HepG2 (cell line): ENCODE results near the gene SLC12A5. TPM values are rescaled to one million over a fixed set of nuclear protein-coding genes. Genes with fewer than 3 reads are reported as not detected.
A peak's percentile ranks its signal among the peaks of the same experiment; 100 is the strongest.

ENCODE experiments used
- AHR ChIP-seq: IDR thresholded peaks from 2 replicates; pipeline ENCODE4 v1.6.1; 2018; ENCODE audit warnings: missing genetic modification reagents, missing compliant biosample characterization
- ATF7 ChIP-seq, 2 experiments: fragments of 450-650 bp in 1 of 2; sonication (generic) in 1 of 2; formaldehyde crosslinking in 1 of 2; IDR thresholded peaks; 2 replicates each; pipeline versions ENCODE4 v1.4.0 to v1.6.1; 2016 to 2020; ENCODE audit warnings: antibody characterized with exemption in 1 of 2, mild to moderate bottlenecking in 1 of 2, missing genetic modification reagents in 1 of 2
- BRD4 ChIP-seq: sonication (generic); formaldehyde crosslinking; IDR thresholded peaks from 2 replicates; pipeline ENCODE4 v1.4.0; 2020; ENCODE audit warnings: missing genetic modification reagents
- CEBPG ChIP-seq: IDR thresholded peaks from 2 replicates; pipeline ENCODE4 v1.6.1; 2016
- FOXJ3 ChIP-seq: sonication (generic); formaldehyde crosslinking; IDR thresholded peaks from 2 replicates; pipeline ENCODE4 v1.4.0; 2020; ENCODE audit warnings: missing genetic modification reagents, mild to moderate bottlenecking, borderline replicate concordance
- GATAD2A ChIP-seq: IDR thresholded peaks from 2 replicates; pipeline ENCODE4 v1.6.1; 2016
- GTF3A ChIP-seq: sonication (generic); formaldehyde crosslinking; conservative IDR thresholded peaks from 2 replicates; pipeline ENCODE4 v1.4.0; 2020; ENCODE audit warnings: mild to moderate bottlenecking, missing genetic modification reagents
- HOMEZ ChIP-seq: IDR thresholded peaks from 2 replicates; pipeline ENCODE4 v1.6.1; 2016; ENCODE audit warnings: low read depth
- IRF9 ChIP-seq: sonication (generic); formaldehyde crosslinking; IDR thresholded peaks from 2 replicates; pipeline ENCODE4 v1.8.0; 2022; ENCODE audit warnings: missing genetic modification reagents, mild to moderate bottlenecking, borderline replicate concordance
- KDM3A ChIP-seq: IDR thresholded peaks from 2 replicates; pipeline ENCODE4 v1.6.1; 2018; ENCODE audit warnings: low read depth, missing compliant biosample characterization
- NFE2L2 ChIP-seq: fragments of 150-350 bp; IDR thresholded peaks from 2 replicates; pipeline ENCODE4 v1.6.1; 2014; ENCODE audit warnings: low read length
- PLRG1 ChIP-seq: fragments of 450-650 bp; conservative IDR thresholded peaks from 2 replicates; pipeline ENCODE4 v1.6.1; 2016
- RCOR2 ChIP-seq: IDR thresholded peaks from 2 replicates; pipeline ENCODE4 v1.6.1; 2016; ENCODE audit warnings: missing biosample characterization, missing genetic modification reagents
- SMARCE1 ChIP-seq: fragments of 450-650 bp; IDR thresholded peaks from 2 replicates; pipeline ENCODE4 v1.6.1; 2017; ENCODE audit warnings: borderline replicate concordance
- TBL1XR1 ChIP-seq: fragments of 150-350 bp; IDR thresholded peaks from 2 replicates; pipeline ENCODE4 v1.6.1; 2014; ENCODE audit warnings: borderline replicate concordance, low read length; ENCODE audit not compliant: partially characterized antibody
- ZNF761 ChIP-seq: sonication (generic); formaldehyde crosslinking; conservative IDR thresholded peaks from 2 replicates; pipeline ENCODE4 v1.4.0; 2020; ENCODE audit warnings: mild to moderate bottlenecking, missing genetic modification reagents
- ZNF770 ChIP-seq: sonication (generic); formaldehyde crosslinking; IDR thresholded peaks from 2 replicates; pipeline ENCODE4 v1.5.0; 2020; ENCODE audit warnings: mild to moderate bottlenecking, missing genetic modification reagents
- polyA plus RNA-seq, 8 experiments: library from polyadenylated mRNA; depleted of rRNA in 3 of 8; stranded (reverse) in 7 of 8; unstranded in 1 of 8; fragments of >200 nt; fragmentation: Illumina TruSeq in 4 of 8; extraction: Trizol in 4 of 8; gene quantifications; 2 replicates each; pipeline versions ENCODE4 v1.2.1 to v1.2.3, GENCODE V29; 2011 to 2016; ENCODE audit warnings: low read depth in 4 of 8, missing spikeins in 1 of 8, mixed read lengths in 1 of 8; ENCODE audit not compliant: insufficient read depth in 1 of 8
- total RNA-seq, 5 experiments: library from RNA; depleted of rRNA; stranded (reverse); fragments of >200 nt; fragmentation: Illumina TruSeq; extraction: Trizol; gene quantifications; 2 replicates each; pipeline ENCODE4 v1.2.3, GENCODE V29; 2016; ENCODE audit warnings: low read depth in 1 of 5
- TF ChIP-seq, protein P1 (sequence below): IDR thresholded peaks from 2 replicates; pipeline ENCODE4 v1.6.1; 2018; ENCODE audit warnings: missing genetic modification reagents
- TF ChIP-seq, protein P2 (sequence below): sonication (generic); formaldehyde crosslinking; IDR thresholded peaks from 2 replicates; pipeline ENCODE4 v1.4.0; 2020; ENCODE audit warnings: missing genetic modification reagents
- TF ChIP-seq, protein P3 (sequence below): conservative IDR thresholded peaks from 2 replicates; pipeline ENCODE4 v1.6.1; 2018; ENCODE audit warnings: missing genetic modification reagents

SLC12A5 gene
- total and polyA plus RNA-seq, 2 of the 13 experiments (the other 11 are each of a cell fraction or from before 2014, with no cell fraction given) = 4.3 to 5.4 TPM

GRCh38 chr20:46013829-46014516, 15.0 kb upstream of the SLC12A5 start (continued):
- TF ChIP-seq ATF7 (IDR thresholded peaks at IDR 0.05) (no peak), ATF7 (CRISPR knock-in tag; IDR thresholded peaks at IDR 0.05) (0 out of 2 replicates have a peak, but pooled peaks have one; percentile 52), AHR (CRISPR knock-in tag) (peak; percentile 66; the same call in 1 of the 2 replicates), IRF9 (CRISPR knock-in tag) (0 out of 2 replicates have a peak, but pooled peaks have one; percentile 41), RCOR2 (CRISPR knock-in tag) (peak; percentile 41; the same call in 1 of the 2 replicates), HOMEZ (CRISPR knock-in tag) (no peak), SMARCE1 (no peak), CEBPG (CRISPR knock-in tag) (no peak), TBL1XR1 (no peak), BRD4 (CRISPR knock-in tag) (peak; percentile 25; the same call in 1 of the 2 replicates), ZNF761 (CRISPR knock-in tag) (peak; percentile 66; the same call in 1 of the 2 replicates), ZNF770 (CRISPR knock-in tag) (peak; percentile 60; the same call in 1 of the 2 replicates), FOXJ3 (CRISPR knock-in tag) (no peak), GATAD2A (CRISPR knock-in tag) (no peak; the same call in 1 of the 2 replicates), GTF3A (CRISPR knock-in tag) (peak; percentile 87; the same call in 1 of the 2 replicates), NFE2L2 (no peak), KDM3A (CRISPR knock-in tag) (peak; percentile 74), PLRG1 (no peak)
- TF ChIP-seq, protein P1, sequence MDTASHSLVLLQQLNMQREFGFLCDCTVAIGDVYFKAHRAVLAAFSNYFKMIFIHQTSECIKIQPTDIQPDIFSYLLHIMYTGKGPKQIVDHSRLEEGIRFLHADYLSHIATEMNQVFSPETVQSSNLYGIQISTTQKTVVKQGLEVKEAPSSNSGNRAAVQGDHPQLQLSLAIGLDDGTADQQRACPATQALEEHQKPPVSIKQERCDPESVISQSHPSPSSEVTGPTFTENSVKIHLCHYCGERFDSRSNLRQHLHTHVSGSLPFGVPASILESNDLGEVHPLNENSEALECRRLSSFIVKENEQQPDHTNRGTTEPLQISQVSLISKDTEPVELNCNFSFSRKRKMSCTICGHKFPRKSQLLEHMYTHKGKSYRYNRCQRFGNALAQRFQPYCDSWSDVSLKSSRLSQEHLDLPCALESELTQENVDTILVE (CRISPR knock-in tag) = no peak
- TF ChIP-seq, protein P2, sequence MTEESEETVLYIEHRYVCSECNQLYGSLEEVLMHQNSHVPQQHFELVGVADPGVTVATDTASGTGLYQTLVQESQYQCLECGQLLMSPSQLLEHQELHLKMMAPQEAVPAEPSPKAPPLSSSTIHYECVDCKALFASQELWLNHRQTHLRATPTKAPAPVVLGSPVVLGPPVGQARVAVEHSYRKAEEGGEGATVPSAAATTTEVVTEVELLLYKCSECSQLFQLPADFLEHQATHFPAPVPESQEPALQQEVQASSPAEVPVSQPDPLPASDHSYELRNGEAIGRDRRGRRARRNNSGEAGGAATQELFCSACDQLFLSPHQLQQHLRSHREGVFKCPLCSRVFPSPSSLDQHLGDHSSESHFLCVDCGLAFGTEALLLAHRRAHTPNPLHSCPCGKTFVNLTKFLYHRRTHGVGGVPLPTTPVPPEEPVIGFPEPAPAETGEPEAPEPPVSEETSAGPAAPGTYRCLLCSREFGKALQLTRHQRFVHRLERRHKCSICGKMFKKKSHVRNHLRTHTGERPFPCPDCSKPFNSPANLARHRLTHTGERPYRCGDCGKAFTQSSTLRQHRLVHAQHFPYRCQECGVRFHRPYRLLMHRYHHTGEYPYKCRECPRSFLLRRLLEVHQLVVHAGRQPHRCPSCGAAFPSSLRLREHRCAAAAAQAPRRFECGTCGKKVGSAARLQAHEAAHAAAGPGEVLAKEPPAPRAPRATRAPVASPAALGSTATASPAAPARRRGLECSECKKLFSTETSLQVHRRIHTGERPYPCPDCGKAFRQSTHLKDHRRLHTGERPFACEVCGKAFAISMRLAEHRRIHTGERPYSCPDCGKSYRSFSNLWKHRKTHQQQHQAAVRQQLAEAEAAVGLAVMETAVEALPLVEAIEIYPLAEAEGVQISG (CRISPR knock-in tag) = peak; percentile 57; the same call in 1 of the 2 replicates
- TF ChIP-seq, protein P3, sequence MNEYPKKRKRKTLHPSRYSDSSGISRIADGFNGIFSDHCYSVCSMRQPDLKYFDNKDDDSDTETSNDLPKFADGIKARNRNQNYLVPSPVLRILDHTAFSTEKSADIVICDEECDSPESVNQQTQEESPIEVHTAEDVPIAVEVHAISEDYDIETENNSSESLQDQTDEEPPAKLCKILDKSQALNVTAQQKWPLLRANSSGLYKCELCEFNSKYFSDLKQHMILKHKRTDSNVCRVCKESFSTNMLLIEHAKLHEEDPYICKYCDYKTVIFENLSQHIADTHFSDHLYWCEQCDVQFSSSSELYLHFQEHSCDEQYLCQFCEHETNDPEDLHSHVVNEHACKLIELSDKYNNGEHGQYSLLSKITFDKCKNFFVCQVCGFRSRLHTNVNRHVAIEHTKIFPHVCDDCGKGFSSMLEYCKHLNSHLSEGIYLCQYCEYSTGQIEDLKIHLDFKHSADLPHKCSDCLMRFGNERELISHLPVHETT (CRISPR knock-in tag) = no peak
